ENCODE measurements around the gene TRIO.

Gene TRIO

DNA sequence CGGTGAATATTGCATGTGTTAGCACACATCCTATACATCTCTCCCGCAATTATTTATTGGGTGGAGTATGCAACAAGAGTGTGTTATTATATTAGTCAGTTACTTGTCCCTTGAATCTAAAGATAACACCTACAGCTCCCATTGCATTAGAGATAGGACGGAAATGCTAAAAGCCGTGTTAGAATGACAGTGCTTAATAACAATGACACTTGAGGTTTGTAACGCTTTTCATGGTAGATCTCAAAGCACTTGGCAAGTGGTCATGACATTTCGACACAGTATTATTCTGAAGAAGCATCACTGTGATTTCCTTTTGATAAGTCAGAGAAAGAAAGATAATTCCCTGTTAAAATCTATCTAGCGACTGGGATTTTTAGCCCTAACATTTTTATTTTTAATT is 33.4 kb upstream of the TRIO start:
- Histone ChIP-seq H3K4me3 (ENCODE audit: low read depth, low read length) (no peak overlapping the region), H3K36me3 (ENCODE audit: control insufficient read depth in 2 of 2, insufficient read depth in 1 of 2, low read length in 2 of 2) (no peaks in the 10 kb centered on the region), H3K27ac (ENCODE audit: extremely low read depth, low read depth, low read length) (no peak overlapping the region), H3K4me1 (ENCODE audit: control insufficient read depth, insufficient read depth, low read length) (peaks cover 10% of the 10 kb centered on the region), H3K9me3 (ENCODE audit: control insufficient read depth, insufficient read depth, low read depth, low read length) (no peaks in the 10 kb centered on the region)
- ChIA-PET CTCF (interaction anchor here (0.9 to 3.2 kb wide), 11 partner anchors 11 to 160 kb away, joined by 3 to 25 read pairs (median 5); partner anchors contain the start of gene TRIO), POLR2A (interaction anchor here (0.8 kb wide), 1 partner anchor 73 kb away, joined by 3 read pairs; no protein-coding TSS in a partner anchor)
- TF ChIP-seq ZNF266 (tag by site-specific recombination; IDR thresholded peaks at IDR 0.05; ENCODE audit: low read depth) = no peak
- no peak for TF ChIP-seq ZNF19 (tag by site-specific recombination; IDR thresholded peaks at IDR 0.05; ENCODE audit: low read depth)
- no peak for TF ChIP-seq ZBTB48 (tag by site-specific recombination; IDR thresholded peaks at IDR 0.05)
- no peak for TF ChIP-seq ZNF473 (tag by site-specific recombination; IDR thresholded peaks at IDR 0.05)
- TF ChIP-seq ZNF324 (tag by site-specific recombination; IDR thresholded peaks at IDR 0.05) = no peak
- TF ChIP-seq ZNF791 (tag by site-specific recombination; IDR thresholded peaks at IDR 0.05) = no peak
- TF ChIP-seq, protein P1, sequence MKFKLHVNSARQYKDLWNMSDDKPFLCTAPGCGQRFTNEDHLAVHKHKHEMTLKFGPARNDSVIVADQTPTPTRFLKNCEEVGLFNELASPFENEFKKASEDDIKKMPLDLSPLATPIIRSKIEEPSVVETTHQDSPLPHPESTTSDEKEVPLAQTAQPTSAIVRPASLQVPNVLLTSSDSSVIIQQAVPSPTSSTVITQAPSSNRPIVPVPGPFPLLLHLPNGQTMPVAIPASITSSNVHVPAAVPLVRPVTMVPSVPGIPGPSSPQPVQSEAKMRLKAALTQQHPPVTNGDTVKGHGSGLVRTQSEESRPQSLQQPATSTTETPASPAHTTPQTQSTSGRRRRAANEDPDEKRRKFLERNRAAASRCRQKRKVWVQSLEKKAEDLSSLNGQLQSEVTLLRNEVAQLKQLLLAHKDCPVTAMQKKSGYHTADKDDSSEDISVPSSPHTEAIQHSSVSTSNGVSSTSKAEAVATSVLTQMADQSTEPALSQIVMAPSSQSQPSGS (tag by site-specific recombination; IDR thresholded peaks at IDR 0.05; ENCODE audit: low read depth) = no peak
- TF ChIP-seq, protein P2, sequence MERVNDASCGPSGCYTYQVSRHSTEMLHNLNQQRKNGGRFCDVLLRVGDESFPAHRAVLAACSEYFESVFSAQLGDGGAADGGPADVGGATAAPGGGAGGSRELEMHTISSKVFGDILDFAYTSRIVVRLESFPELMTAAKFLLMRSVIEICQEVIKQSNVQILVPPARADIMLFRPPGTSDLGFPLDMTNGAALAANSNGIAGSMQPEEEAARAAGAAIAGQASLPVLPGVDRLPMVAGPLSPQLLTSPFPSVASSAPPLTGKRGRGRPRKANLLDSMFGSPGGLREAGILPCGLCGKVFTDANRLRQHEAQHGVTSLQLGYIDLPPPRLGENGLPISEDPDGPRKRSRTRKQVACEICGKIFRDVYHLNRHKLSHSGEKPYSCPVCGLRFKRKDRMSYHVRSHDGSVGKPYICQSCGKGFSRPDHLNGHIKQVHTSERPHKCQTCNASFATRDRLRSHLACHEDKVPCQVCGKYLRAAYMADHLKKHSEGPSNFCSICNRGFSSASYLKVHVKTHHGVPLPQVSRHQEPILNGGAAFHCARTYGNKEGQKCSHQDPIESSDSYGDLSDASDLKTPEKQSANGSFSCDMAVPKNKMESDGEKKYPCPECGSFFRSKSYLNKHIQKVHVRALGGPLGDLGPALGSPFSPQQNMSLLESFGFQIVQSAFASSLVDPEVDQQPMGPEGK (tag by site-specific recombination; IDR thresholded peaks at IDR 0.05) = no peak
- no peak for TF ChIP-seq ZNF416 (tag by site-specific recombination; IDR thresholded peaks at IDR 0.05)
- no peak for TF ChIP-seq ZBTB10 (tag by site-specific recombination; IDR thresholded peaks at IDR 0.05)
- no peak for TF ChIP-seq MEIS1 (CRISPR knock-in tag; IDR thresholded peaks at IDR 0.05; ENCODE audit: borderline replicate concordance)
- TF ChIP-seq ZNF391 (tag by site-specific recombination; IDR thresholded peaks at IDR 0.05; ENCODE audit: borderline replicate concordance, low read depth) = no peak
- TF ChIP-seq, protein P3, sequence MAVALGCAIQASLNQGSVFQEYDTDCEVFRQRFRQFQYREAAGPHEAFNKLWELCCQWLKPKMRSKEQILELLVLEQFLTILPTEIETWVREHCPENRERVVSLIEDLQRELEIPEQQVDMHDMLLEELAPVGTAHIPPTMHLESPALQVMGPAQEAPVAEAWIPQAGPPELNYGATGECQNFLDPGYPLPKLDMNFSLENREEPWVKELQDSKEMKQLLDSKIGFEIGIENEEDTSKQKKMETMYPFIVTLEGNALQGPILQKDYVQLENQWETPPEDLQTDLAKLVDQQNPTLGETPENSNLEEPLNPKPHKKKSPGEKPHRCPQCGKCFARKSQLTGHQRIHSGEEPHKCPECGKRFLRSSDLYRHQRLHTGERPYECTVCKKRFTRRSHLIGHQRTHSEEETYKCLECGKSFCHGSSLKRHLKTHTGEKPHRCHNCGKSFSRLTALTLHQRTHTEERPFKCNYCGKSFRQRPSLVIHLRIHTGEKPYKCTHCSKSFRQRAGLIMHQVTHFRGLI (tag by site-specific recombination; IDR thresholded peaks at IDR 0.05) = no peak
- no peak for TF ChIP-seq ZSCAN23 (tag by site-specific recombination; IDR thresholded peaks at IDR 0.05)
- TF ChIP-seq ZNF621 (tag by site-specific recombination; IDR thresholded peaks at IDR 0.05) = no peak
- no peak for TF ChIP-seq ZNF169 (tag by site-specific recombination; IDR thresholded peaks at IDR 0.05)
- TF ChIP-seq ZBTB17 (tag by site-specific recombination; IDR thresholded peaks at IDR 0.05) = no peak
- no peak for TF ChIP-seq ZNF184 (tag by site-specific recombination; IDR thresholded peaks at IDR 0.05)
- TF ChIP-seq TSHZ1 (tag by site-specific recombination; IDR thresholded peaks at IDR 0.05; ENCODE audit: borderline replicate concordance) = no peak
- TF ChIP-seq YY2 (tag by site-specific recombination; IDR thresholded peaks at IDR 0.05) = no peak
